Muscle of back (tissue), 11 donors: ENCODE data around the gene TRMT61A. TPM values are rescaled to one million over a fixed set of nuclear protein-coding genes. Genes with fewer than 3 reads are reported as not detected.

Experiments used
- DNase-seq, 3 donors: peaks; one replicate each; pipeline versions ENCODE4 v3.0.0 to v3.0.0-alpha.2; 2013
- polyA plus RNA-seq, 10 donors: library from polyadenylated mRNA; unstranded; fragments of 120-200 nt; gene quantifications; one replicate each; pipeline ENCODE4 v1.2.1, GENCODE V29; 2013; ENCODE audit not compliant: insufficient read length in 10 of 10

Gene TRMT61A
- polyA plus RNA-seq, 10 donors: 5.4 to 7.9 (median 6.8) TPM

GRCh38 chr14:103561381-103562178 is 32.6 kb downstream of the TRMT61A start:
- DNase-seq: peak in 2 of 3 donors; percentile 63 to 89

GRCh38 chr14:103562179-103562428 is 33.1 kb downstream of the TRMT61A start:
- DNase-seq: no peak

GRCh38 chr14:103562429-103563225 is 33.6 kb downstream of the TRMT61A start, which contains the start of the genes BAG5 and COA8:
BAG5 (minus strand) TSS chr14:103562657; CDS start chr14:103561164, 1,493 bp downstream.
COA8 (plus strand) TSS chr14:103562960; CDS start chr14:103563002, 42 bp downstream.
- peak; percentile 86 to 96 (median 91) for DNase-seq

- DNase-seq: no peak
These were observed 34.2 kb downstream of the TRMT61A start for GRCh38 chr14:103563226-103563620.

- DNase-seq: no peak
These were observed 35.0 kb downstream of the TRMT61A start for GRCh38 chr14:103563844-103564505.

- no peak for DNase-seq
These were observed 40.0 kb downstream of the TRMT61A start for GRCh38 chr14:103568952-103569351.

GRCh38 chr14:103569408-103569807 is 40.4 kb downstream of the TRMT61A start:
- no peak for DNase-seq

- DNase-seq: no peak
These were observed 45.1 kb downstream of the TRMT61A start for GRCh38 chr14:103574104-103574503.

GRCh38 chr14:103574707-103575285 is 45.8 kb downstream of the TRMT61A start:
- no peak for DNase-seq

GRCh38 chr14:103576371-103577024 is 47.5 kb downstream of the TRMT61A start:
- peak in 2 of 3 donors; percentile 66 to 79 for DNase-seq

GRCh38 chr14:103578401-103579075 is 49.5 kb downstream of the TRMT61A start:
- DNase-seq: no peak

- no peak for DNase-seq
These were observed 52.2 kb downstream of the TRMT61A start for GRCh38 chr14:103581206-103581605.

GRCh38 chr14:103581954-103582703 is 53.1 kb downstream of the TRMT61A start:
- no peak for DNase-seq

GRCh38 chr14:103584326-103584915 is 55.4 kb downstream of the TRMT61A start:
- no peak for DNase-seq

Other genes with a start within 250 kb of the TRMT61A start
- 100 to 1,000 TPM; 151 to 202 (median 184) TPM for gene EIF5, start 195.0 kb upstream of the TRMT61A start, polyA plus RNA-seq
- gene MARK3, start 143.8 kb upstream of the TRMT61A start, polyA plus RNA-seq: 10 to 100 TPM; 49.1 to 79.0 (median 60.6) TPM
- 100 to 1,000 TPM; 130 to 286 (median 210) TPM for gene CKB, start 6.4 kb upstream of the TRMT61A start, polyA plus RNA-seq
- 10 to 100 TPM; 18.2 to 25.6 (median 21.8) TPM for gene BAG5, start 33.5 kb downstream of the TRMT61A start, polyA plus RNA-seq
- 10 to 100 TPM; 34.2 to 56.2 (median 51.8) TPM for gene COA8, start 33.8 kb downstream of the TRMT61A start, polyA plus RNA-seq
- 100 to 1,000 TPM in 4 of 10 donors, 10 to 100 TPM in 6; 74.7 to 131 (median 91.9) TPM for gene KLC1, start 100.0 kb downstream of the TRMT61A start, polyA plus RNA-seq
- gene XRCC3, start 186.3 kb downstream of the TRMT61A start, polyA plus RNA-seq: 10 to 100 TPM in 2 of 10 donors, 1 to 10 TPM in 8; 6.2 to 15.2 (median 8.4) TPM
- gene ZFYVE21, start 186.6 kb downstream of the TRMT61A start, polyA plus RNA-seq: 10 to 100 TPM; 33.1 to 45.5 (median 40.5) TPM